Ectodermal cell (in vitro differentiated cells): Measurements from ENCODE around the gene CCL23.
"Not testable (repeated sequence)": the region's sequence is repeated elsewhere in the genome, so short reads cannot be mapped to it uniquely, and the experiment has no call there.

Experiments used
- H3K27ac ChIP-seq: 2 replicates; pipeline ENCODE4 v1.7.0; 2013; ENCODE audit warnings: mild to moderate bottlenecking, low read depth, low read length; ENCODE audit not compliant: insufficient read depth, poor library complexity, severe bottlenecking
- H3K27me3 ChIP-seq: 2 replicates; pipeline ENCODE4 v1.7.0; 2013; ENCODE audit warnings: mild to moderate bottlenecking, low read length; ENCODE audit not compliant: insufficient read depth, control insufficient read depth, poor library complexity, severe bottlenecking
- H3K36me3 ChIP-seq: one replicate; pipeline ENCODE4 v1.7.0; 2013; ENCODE audit warnings: low read length; ENCODE audit not compliant: control insufficient read depth, insufficient read depth
- H3K4me1 ChIP-seq: one replicate; pipeline ENCODE4 v1.7.0; 2013; ENCODE audit warnings: low read length; ENCODE audit not compliant: control insufficient read depth, insufficient read depth
- H3K4me3 ChIP-seq: 2 replicates; pipeline ENCODE4 v1.7.0; 2013; ENCODE audit warnings: low read depth, low read length, control low read depth; ENCODE audit not compliant: insufficient read depth
- H3K9me3 ChIP-seq: 2 replicates; pipeline ENCODE4 v1.7.0; 2013; ENCODE audit warnings: mild to moderate bottlenecking, low read length, moderate library complexity; ENCODE audit not compliant: control insufficient read depth
- WGBS, 2 experiments: methylation state at CpG; one replicate each; pipeline ENCODE4 v1.1.7; 2013; ENCODE audit warnings: missing lambda C conversion rate in 2 of 2; 5-methylcytosine and 5-hydroxymethylcytosine counted together

Gene CCL23

GRCh38 chr17:36008998-36009665 is 8.6 kb downstream of the CCL23 start:
- Histone ChIP-seq H3K4me3 (no peak overlapping the region), H3K27ac (no peak overlapping the region), H3K4me1 (no peaks in the 10 kb centered on the region), H3K9me3 (peaks cover 6% of the 10 kb centered on the region), H3K27me3 (no peaks in the 10 kb centered on the region), H3K36me3 (no peaks in the 10 kb centered on the region)
- WGBS, 2 experiments = 79 to 82% methylated on average over 14 of the region's 14 CpGs

GRCh38 chr17:36004594-36005108 is 13.1 kb downstream of the CCL23 start:
- Histone ChIP-seq H3K9me3 (peaks cover 6% of the 10 kb centered on the region), H3K27ac (no peak overlapping the region), H3K27me3 (no peaks in the 10 kb centered on the region), H3K36me3 (no peaks in the 10 kb centered on the region), H3K4me3 (no peak overlapping the region), H3K4me1 (no peaks in the 10 kb centered on the region)
- WGBS, 2 experiments = 88 to 92% methylated on average over 4 of the region's 4 CpGs

- Histone ChIP-seq H3K4me3 (no peak overlapping the region), H3K27ac (no peak overlapping the region), H3K9me3 (no peaks in the 10 kb centered on the region), H3K36me3 (no peaks in the 10 kb centered on the region), H3K4me1 (no peaks in the 10 kb centered on the region), H3K27me3 (no peaks in the 10 kb centered on the region)
- 91 to 94% methylated on average over 7 of the region's 7 CpGs for WGBS, 2 experiments
Observed at GRCh38 chr17:36002631-36003030, 15.1 kb downstream of the CCL23 start.

- no peak overlapping the region for H3K27ac ChIP-seq
- H3K9me3 ChIP-seq = no peaks in the 10 kb centered on the region
- H3K27me3 ChIP-seq = no peaks in the 10 kb centered on the region
- H3K4me1 ChIP-seq = no peaks in the 10 kb centered on the region
- WGBS, 2 experiments = 90 to 95% methylated on average over 6 of the region's 6 CpGs
- H3K36me3 ChIP-seq = no peaks in the 10 kb centered on the region
- no peak overlapping the region for H3K4me3 ChIP-seq
Observed at GRCh38 chr17:36001862-36002603, 15.7 kb downstream of the CCL23 start.

DNA sequence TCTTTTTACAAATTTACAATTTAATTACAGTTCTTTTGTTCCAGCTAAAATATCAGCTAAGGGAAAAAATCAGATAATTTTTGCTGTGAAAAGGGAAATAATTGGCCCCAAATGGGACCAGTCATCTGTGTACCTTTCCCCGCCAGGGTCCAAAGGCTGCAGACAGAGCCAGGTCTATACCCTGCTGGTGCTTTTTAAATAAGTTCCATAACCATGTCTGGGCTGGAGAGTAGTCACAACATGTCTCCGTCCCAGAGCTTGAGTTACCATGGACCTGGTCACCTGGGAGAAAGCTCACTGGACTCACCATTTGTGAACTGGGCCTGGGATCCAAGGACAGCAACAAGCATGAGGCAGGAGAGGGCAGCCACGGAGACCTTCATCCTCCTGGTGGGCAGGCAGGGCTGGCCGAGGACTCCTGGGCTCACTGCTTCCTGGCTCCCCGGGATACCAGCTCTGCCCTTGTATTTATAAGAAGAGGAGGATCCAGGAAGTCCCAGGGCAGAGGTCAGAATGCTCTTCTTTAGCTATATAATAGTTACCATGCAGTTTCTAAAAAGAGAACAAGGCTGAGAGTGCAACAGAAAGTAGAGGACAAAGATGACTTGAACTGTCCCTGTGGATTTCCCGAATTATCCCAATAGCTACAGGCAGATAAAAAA is 16.5 kb downstream of the CCL23 start, which contains the start of gene CCL15:
TSS of gene CCL15 (minus strand) at position 444 of the 662 bp plus-strand sequence. CDS start at position 383, 61 bp downstream.
- no peaks in the 10 kb centered on the region for H3K27me3 ChIP-seq
- no peaks in the 10 kb centered on the region for H3K4me1 ChIP-seq
- H3K36me3 ChIP-seq = no peaks in the 10 kb centered on the region
- no peaks in the 10 kb centered on the region for H3K9me3 ChIP-seq
- H3K27ac ChIP-seq = no peak within 1 kb of the TSS
- no peak within 1 kb of the TSS for H3K4me3 ChIP-seq
- 81 to 90% methylated on average over 6 of the region's 6 CpGs for WGBS, 2 experiments

DNA sequence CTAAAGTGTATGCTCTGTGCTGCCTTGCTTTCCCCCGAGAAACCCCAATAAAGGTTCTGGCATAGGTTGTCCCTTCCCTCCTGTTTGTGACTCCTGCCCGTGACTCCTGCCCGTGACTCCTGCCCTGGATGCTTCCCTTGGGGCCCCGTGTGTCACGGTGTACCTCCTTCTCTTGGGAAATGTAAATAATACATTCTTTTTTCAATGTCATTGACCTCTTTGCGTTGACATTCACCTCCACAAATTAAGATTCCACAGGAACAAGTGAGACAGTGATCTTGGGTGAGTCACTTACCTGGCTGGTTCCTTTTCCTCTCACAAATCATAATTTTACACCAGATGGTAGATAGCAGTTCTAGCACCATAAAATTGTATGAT is 17.1 kb downstream of the CCL23 start:
- WGBS, 2 experiments = 92 to 95% methylated on average over 6 of the region's 6 CpGs
- Histone ChIP-seq H3K4me3 (no peak overlapping the region), H3K36me3 (no peaks in the 10 kb centered on the region), H3K27me3 (no peaks in the 10 kb centered on the region), H3K4me1 (no peaks in the 10 kb centered on the region), H3K9me3 (no peaks in the 10 kb centered on the region), H3K27ac (no peak overlapping the region)

- Histone ChIP-seq H3K36me3 (no peaks in the 10 kb centered on the region), H3K4me3 (no peak overlapping the region), H3K4me1 (no peaks in the 10 kb centered on the region), H3K9me3 (no peaks in the 10 kb centered on the region), H3K27ac (no peak overlapping the region), H3K27me3 (no peaks in the 10 kb centered on the region)
- 81 to 93% methylated on average over 1 of the region's 1 CpG for WGBS, 2 experiments
Observed at GRCh38 chr17:35998756-35999155, 19.0 kb downstream of the CCL23 start.

GRCh38 chr17:35998018-35998545 is 19.7 kb downstream of the CCL23 start:
- WGBS, 2 experiments = 88 to 91% methylated on average over 11 of the region's 11 CpGs
- Histone ChIP-seq H3K4me3 (no peak overlapping the region), H3K4me1 (no peaks in the 10 kb centered on the region), H3K27me3 (no peaks in the 10 kb centered on the region), H3K27ac (no peak overlapping the region), H3K9me3 (no peaks in the 10 kb centered on the region), H3K36me3 (no peaks in the 10 kb centered on the region)

- 56 to 76% methylated on average over 2 of the region's 2 CpGs for WGBS, 2 experiments
Observed at GRCh38 chr17:35995346-35995745, 22.4 kb downstream of the CCL23 start.

GRCh38 chr17:35991075-35991474 is 26.7 kb downstream of the CCL23 start:
- Histone ChIP-seq H3K9me3 (no peaks in the 10 kb centered on the region), H3K27ac (no peak overlapping the region), H3K36me3 (no peaks in the 10 kb centered on the region), H3K27me3 (no peaks in the 10 kb centered on the region), H3K4me3 (no peak overlapping the region), H3K4me1 (no peaks in the 10 kb centered on the region)
- WGBS, 2 experiments = 76 to 95% methylated on average over 2 of the region's 2 CpGs

More at GRCh38 chr17:35995346-35995745, 22.4 kb downstream of the CCL23 start:
- H3K4me1 ChIP-seq, H3K27ac ChIP-seq, H3K36me3 ChIP-seq, H3K9me3 ChIP-seq, H3K27me3 ChIP-seq, H3K4me3 ChIP-seq: not testable (repeated sequence)
